HG02840 (cell line): ENCODE measurements around the gene KLHL14.

Experiments used
- ATAC-seq: cut with Tn5 transposase; IDR thresholded peaks from one replicate; pipeline ENCODE4 v1.9.1; 2021; ENCODE audit warnings: mild to moderate bottlenecking, moderate library complexity, moderate number of reproducible peaks; ENCODE audit not compliant: unreplicated experiment, low FRiP score

KLHL14 gene

DNA sequence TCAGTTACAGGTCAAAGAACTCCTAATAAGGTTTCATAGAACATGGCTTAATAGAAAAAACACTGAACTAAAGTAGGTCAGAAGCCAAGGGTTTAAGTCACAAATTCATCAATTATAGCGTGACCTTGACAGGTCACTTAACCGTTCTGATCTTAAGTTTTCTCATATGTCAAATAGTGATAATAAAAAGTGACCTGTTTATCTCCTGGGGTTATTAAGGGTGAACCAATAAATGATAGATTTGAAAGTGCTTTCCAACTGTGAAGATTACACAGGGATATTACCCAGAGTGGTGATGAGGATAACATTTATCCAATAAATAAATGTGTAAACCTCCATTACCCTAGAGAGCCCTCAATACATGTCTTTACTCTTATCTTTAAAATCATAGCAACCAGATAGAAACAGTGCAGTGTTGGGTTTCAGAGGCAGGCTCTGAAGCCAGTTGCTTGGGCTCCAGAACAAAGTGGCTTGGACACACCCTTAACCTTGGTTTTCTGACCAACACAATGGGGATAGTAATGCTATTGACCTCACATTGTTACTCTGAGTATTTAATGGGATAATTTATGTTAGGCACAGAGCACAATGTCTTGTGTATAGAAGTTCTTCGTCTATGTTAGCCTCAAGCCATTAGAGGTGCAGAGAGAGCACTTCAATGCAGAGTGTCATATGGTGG, 48.6 kb downstream of the KLHL14 start:
- no peak for ATAC-seq

DNA sequence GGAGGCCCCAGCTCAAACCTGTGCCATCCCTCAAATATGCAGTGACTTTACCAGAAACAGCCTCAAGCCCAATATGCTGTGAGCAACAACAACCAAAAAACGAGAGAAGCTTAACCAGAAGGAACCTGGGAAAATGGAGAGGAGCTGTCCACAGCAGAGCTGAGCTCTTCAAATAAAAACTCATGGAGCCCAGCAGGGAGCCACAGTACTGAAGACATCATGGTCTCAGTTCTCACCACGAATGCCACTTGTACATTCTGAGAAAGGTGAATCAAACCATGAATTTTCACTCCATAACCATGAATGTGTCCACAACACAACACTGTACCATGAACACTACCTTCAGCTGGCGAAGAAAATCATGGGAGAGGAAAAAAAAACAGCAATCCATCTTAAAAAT, 50.5 kb downstream of the KLHL14 start:
- ATAC-seq, result no peak

GRCh38 chr18:32717126-32717525, 55.7 kb downstream of the KLHL14 start:
- ATAC-seq, result no peak

- peak; percentile 97 for ATAC-seq
These were observed 58.2 kb downstream of the KLHL14 start for GRCh38 chr18:32714571-32715148.

- no peak for ATAC-seq
These were observed 60.0 kb downstream of the KLHL14 start for GRCh38 chr18:32712860-32713259.

- ATAC-seq, result no peak
These were observed 61.0 kb downstream of the KLHL14 start for GRCh38 chr18:32711862-32712261.

- ATAC-seq, result no peak
These were observed 65.2 kb downstream of the KLHL14 start for GRCh38 chr18:32707586-32707985.

DNA sequence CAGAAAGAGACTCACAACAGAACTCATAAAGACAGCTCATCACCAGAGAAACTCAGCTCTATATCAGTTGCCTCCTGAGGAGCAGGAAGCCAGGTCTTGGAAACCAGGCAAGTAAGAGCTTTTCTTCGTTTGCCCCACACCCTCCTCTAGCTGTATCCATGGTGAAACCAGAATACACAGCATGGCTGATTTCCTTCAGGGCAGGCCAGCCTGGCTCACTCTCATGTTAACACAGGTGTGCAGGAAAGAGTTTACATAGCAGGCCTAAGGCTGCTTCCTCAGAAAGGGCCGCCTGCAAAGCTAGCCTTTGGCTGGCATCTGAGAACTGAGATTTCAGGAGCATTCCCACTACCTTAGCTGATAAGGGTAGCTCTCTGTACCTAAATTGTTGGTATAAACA, 65.7 kb downstream of the KLHL14 start:
- ATAC-seq, result no peak

- no peak for ATAC-seq
These were observed 71.5 kb downstream of the KLHL14 start for GRCh38 chr18:32701313-32701712.

- ATAC-seq, result no peak
These were observed 74.7 kb downstream of the KLHL14 start for GRCh38 chr18:32698153-32698552.

- ATAC-seq, result no peak
These were observed 76.4 kb downstream of the KLHL14 start for GRCh38 chr18:32696376-32696775.

DNA sequence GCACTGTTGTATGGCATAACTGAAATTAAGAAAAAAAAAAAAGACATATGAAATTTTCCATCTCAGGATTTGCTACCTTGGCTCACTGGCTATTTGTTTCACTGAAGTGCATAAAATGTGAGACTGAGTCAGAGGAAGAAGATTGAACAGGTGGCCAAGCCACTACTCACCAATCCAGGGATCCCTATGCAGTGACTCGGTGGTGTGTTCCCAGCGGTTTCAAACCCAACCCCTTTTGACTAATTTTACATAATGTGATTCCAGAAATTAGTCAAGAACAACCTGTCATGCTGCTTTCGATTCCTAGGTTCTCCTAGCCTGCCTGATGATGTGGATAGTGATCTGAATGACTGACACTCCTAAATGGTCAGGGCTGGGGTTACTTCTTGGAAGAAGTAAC, 77.3 kb downstream of the KLHL14 start:
- no peak for ATAC-seq

DNA sequence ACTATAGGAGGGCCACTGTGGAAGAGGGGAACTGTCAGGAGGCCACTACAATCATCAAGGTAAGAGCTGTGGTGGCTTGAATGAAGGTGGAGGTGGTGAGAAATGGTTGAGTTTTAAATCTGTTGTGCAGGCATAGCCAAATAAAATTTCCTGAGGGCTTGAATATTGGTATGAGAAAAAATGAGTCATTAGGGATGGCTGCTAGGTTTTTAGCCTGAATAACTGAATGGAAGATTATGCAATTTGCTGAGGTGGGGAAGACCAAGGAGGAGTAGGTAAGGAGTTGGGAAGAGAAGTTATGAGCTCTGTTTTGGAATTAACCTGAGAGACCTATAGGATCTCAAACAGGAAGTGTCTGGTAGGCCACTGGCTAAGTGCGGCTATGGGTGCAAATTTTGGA, 84.0 kb downstream of the KLHL14 start:
- ATAC-seq, result no peak

DNA sequence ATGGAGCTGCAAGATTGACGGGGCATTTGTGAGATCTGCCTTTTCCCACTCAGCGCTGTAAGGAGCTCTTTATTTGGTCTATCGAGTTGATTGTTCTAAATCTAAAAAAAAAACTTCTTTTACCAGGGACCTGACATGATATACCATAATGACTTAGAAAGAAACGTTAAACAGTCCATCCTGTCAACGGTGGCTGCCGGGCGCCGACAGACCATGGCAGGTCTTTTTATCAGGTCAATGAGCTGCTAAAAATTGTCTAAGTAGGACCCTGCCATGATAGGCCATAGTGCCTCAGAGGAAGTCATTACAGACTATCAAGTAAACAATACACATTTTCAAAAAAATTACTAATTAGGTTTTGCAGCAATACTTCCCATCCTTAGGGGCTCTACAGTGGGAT, 87.9 kb downstream of the KLHL14 start:
- no peak for ATAC-seq

DNA sequence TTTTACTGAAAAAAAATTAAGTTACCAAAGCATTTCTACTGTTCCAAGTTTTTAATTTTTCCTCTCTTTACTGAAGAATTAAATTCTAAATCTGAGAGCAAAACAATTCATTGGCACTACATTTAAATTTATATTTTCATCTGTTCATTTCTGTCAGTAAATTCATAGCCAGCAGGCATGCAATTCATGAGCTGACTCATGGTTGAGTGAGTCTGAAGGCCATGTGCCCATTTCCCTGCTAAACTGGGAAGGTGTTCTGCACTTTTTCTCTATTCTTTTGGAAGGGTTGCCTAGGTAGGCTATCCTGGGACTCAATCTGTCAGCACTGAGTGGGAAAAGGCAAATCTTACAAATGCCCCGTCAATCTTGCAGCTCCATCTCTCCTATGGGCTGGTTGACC, 88.7 kb downstream of the KLHL14 start:
- ATAC-seq, result no peak

DNA sequence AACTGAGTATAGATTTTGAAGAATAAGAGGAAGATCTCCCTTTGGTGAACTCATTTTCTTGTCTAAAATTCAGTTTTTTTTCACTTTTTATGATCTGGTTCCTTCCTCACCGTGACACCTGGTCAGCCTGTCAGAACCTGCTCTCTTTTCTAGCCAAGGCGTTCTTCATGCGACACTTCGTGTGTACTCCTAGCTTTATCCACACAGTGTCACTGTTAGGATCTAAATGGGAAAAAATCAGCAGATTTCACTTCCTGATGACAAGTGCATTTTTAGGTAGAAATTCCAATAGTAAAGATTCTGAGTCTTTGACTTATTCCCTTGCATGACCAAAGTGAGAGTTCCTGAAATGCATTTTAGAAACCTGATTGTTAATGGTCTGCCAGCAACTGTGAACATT, 89.8 kb downstream of the KLHL14 start:
- no peak for ATAC-seq

- no peak for ATAC-seq
These were observed 95.2 kb downstream of the KLHL14 start for GRCh38 chr18:32677578-32677977.

GRCh38 chr18:32674491-32674890, 98.3 kb downstream of the KLHL14 start:
- ATAC-seq, result no peak

- no peak for ATAC-seq
These were observed 100.4 kb downstream of the KLHL14 start for GRCh38 chr18:32672398-32672797.

- no peak for ATAC-seq
These were observed 102.1 kb downstream of the KLHL14 start for GRCh38 chr18:32670727-32671126.

- no peak for ATAC-seq
These were observed 103.2 kb downstream of the KLHL14 start for GRCh38 chr18:32669549-32670165.

GRCh38 chr18:32668956-32669355, 103.9 kb downstream of the KLHL14 start:
- no peak for ATAC-seq
